Left lung (tissue), 10 donors: ENCODE data around the gene TCF7L2. TPM values are rescaled to one million over a fixed set of nuclear protein-coding genes. Genes with fewer than 3 reads are reported as not detected.
A peak's percentile ranks its signal among the peaks of the same experiment; 100 is the strongest.

Experiments used
- ATAC-seq: fragments of 200-7000 bp; cut with Tn5 transposase; one replicate; pipeline ENCODE4 v1.9.1; 2020; ENCODE audit warnings: moderate library complexity
- DNase-seq, 4 donors: peaks; one replicate each; pipeline ENCODE4 v3.0.0-alpha.2; 2013 to 2020
- H3K27ac ChIP-seq, 2 donors: fragments of 200-600 bp; sonication (generic) in 1 of 2; one replicate each; pipeline versions ENCODE4 v1.5.0 to v1.8.0; 2020 to 2021
- H3K27me3 ChIP-seq, 2 donors: fragments of 200-600 bp; sonication (generic) in 1 of 2; one replicate each; pipeline versions ENCODE4 v1.5.0 to v1.8.0; 2020 to 2021
- H3K36me3 ChIP-seq, 2 donors: fragments of 200-600 bp; sonication (generic) in 1 of 2; one replicate each; pipeline versions ENCODE4 v1.5.0 to v1.8.0; 2020 to 2021
- H3K4me1 ChIP-seq, 2 donors: fragments of 200-600 bp; one replicate each; pipeline ENCODE4 v1.8.0; 2021
- H3K4me3 ChIP-seq, 2 donors: fragments of 200-600 bp; sonication (generic) in 1 of 2; one replicate each; pipeline versions ENCODE4 v1.5.0 to v1.8.0; 2020 to 2021; ENCODE audit warnings: mild to moderate bottlenecking in 1 of 2
- H3K9me3 ChIP-seq, 2 donors: fragments of 200-600 bp; sonication (generic) in 1 of 2; one replicate each; pipeline versions ENCODE4 v1.5.0 to v1.8.0; 2020 to 2021
- intact Hi-C, 2 donors: fragments of 100-400 bp; cut with DNase I; formaldehyde crosslinking; loops; one replicate each; pipeline versions ENCODE4 v1.11.2 to v1.14.2; 2022
- polyA plus RNA-seq, 6 donors: library from polyadenylated mRNA; unstranded; fragments of 120-200 nt; gene quantifications; one replicate each; pipeline ENCODE4 v1.2.1, GENCODE V29; 2013; ENCODE audit not compliant: insufficient read length in 6 of 6
- total RNA-seq, 2 donors: library from RNA; stranded (reverse); fragmentation: NEBNext Ultra II Directional; extraction: Animal tissue kit (Norgen Biotek cat#: 25700); gene quantifications; one replicate each; pipeline ENCODE4 v1.2.1, GENCODE V29; 2021
- TF ChIP-seq, protein P1 (sequence below), 2 donors: fragments of 200-600 bp; sonication (generic) in 1 of 2; IDR thresholded peaks; one replicate each; pipeline versions ENCODE4 v1.5.0 to v1.8.0; 2021; ENCODE audit warnings: antibody characterized with exemption in 2 of 2
- donor health status: DM: no; HTN: yes; CAD: no.
- donor health status: DM: no; HTN: no; CAD: no.

The TCF7L2 gene
- total and polyA plus RNA-seq, 8 donors, result 25.1 to 54.9 (median 53.0) TPM

DNA sequence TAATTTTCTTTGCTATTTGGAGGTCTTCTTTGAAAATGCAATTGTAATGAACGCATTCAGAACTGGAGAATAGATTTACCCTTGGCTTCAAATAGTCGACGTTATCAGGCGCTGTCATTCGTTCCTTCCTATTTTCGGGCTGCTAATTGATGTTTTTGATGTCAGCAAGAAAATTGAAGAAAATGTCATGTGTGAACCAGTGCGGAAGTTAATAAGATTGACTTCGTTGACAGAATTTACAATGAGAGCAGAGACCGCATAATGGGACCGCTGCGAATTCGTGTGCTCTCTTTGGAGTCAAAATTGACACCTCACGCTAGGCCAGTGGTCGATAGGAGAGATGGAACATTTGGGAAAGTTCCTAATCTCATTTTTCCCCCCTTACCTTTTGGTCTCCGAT is 168.8 kb downstream of the TCF7L2 start:
- intact Hi-C loops, result no loop called here
- TF ChIP-seq, protein P1, sequence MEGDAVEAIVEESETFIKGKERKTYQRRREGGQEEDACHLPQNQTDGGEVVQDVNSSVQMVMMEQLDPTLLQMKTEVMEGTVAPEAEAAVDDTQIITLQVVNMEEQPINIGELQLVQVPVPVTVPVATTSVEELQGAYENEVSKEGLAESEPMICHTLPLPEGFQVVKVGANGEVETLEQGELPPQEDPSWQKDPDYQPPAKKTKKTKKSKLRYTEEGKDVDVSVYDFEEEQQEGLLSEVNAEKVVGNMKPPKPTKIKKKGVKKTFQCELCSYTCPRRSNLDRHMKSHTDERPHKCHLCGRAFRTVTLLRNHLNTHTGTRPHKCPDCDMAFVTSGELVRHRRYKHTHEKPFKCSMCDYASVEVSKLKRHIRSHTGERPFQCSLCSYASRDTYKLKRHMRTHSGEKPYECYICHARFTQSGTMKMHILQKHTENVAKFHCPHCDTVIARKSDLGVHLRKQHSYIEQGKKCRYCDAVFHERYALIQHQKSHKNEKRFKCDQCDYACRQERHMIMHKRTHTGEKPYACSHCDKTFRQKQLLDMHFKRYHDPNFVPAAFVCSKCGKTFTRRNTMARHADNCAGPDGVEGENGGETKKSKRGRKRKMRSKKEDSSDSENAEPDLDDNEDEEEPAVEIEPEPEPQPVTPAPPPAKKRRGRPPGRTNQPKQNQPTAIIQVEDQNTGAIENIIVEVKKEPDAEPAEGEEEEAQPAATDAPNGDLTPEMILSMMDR (IDR thresholded peaks at IDR 0.05), result no peak
- ATAC-seq (no peak), DNase-seq (no peak)
- H3K27ac ChIP-seq, result no peak overlapping the region
- no peaks in the 10 kb centered on the region for H3K27me3 ChIP-seq
- no peaks in the 10 kb centered on the region for H3K9me3 ChIP-seq
- H3K36me3 ChIP-seq, result no peaks in the 10 kb centered on the region
- H3K4me3 ChIP-seq, result no peak overlapping the region
- peaks cover 0 to 6% of the 10 kb centered on the region in 2 donors for H3K4me1 ChIP-seq

DNA sequence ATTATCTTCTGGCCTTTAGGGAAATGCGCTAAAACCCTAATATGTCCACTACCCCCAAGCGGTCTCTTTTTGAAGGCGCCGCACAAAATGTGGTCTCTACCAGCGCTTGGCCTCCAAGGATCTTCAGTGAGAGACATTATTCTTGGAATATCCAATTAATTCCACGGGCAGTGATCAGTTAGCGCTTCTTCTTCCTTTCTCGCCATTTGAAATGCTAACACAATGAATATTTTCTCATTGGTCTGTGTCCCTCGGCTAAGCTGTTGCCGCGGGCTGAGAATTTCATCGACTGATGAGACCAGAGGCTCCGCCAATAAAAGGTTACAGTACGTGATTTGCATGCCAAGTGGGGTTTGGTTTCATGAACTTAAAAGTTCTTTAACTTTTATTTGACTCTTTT is 169.8 kb downstream of the TCF7L2 start:
- H3K27me3 ChIP-seq, result no peaks in the 10 kb centered on the region
- no peak overlapping the region for H3K27ac ChIP-seq
- intact Hi-C loops, result loop anchor here in 1 of 2 donors (10.0 kb wide), 2 partner anchors 165 to 395 kb away; partner anchors contain the start of gene TCF7L2
- H3K9me3 ChIP-seq, result no peaks in the 10 kb centered on the region
- no peak overlapping the region for H3K4me3 ChIP-seq
- H3K36me3 ChIP-seq, result no peaks in the 10 kb centered on the region
- TF ChIP-seq, protein P1 (IDR thresholded peaks at IDR 0.05), result no peak
- ATAC-seq (no peak), DNase-seq (no peak)
- H3K4me1 ChIP-seq, result peaks cover 0 to 6% of the 10 kb centered on the region in 2 donors

DNA sequence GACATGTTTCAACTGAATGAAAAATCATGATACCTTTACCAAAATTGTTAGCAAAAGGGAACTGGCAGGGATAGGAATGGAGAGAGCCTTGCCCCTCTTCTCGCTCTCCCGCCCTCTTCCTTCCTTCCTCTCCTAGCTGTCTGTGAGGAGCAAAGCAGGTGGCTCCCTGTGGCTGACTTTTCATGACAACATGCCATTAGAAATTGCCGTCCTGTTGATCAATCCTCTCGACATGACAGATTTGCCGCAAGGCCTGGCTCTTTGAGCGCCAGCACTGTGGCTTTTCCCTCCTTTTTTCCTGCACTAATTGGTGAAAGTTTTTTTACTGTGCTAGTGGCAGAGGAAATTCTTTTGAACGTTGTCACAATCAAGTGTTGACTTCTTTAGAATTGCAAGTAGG is 171.1 kb downstream of the TCF7L2 start:
- Histone ChIP-seq H3K36me3 (no peaks in the 10 kb centered on the region), H3K4me3 (no peak overlapping the region), H3K9me3 (no peaks in the 10 kb centered on the region), H3K27me3 (peaks cover 0 to 7% of the 10 kb centered on the region in 2 donors), H3K4me1 (peaks cover 0 to 8% of the 10 kb centered on the region in 2 donors), H3K27ac (no peak overlapping the region)
- TF ChIP-seq, protein P1 (IDR thresholded peaks at IDR 0.05), result no peak
- DNase-seq, result no peak
- intact Hi-C loops, result loop anchor here in 1 of 2 donors (10.0 kb wide), 2 partner anchors 166 to 396 kb away; partner anchors contain the start of gene TCF7L2
- peak; percentile 33 for ATAC-seq

DNA sequence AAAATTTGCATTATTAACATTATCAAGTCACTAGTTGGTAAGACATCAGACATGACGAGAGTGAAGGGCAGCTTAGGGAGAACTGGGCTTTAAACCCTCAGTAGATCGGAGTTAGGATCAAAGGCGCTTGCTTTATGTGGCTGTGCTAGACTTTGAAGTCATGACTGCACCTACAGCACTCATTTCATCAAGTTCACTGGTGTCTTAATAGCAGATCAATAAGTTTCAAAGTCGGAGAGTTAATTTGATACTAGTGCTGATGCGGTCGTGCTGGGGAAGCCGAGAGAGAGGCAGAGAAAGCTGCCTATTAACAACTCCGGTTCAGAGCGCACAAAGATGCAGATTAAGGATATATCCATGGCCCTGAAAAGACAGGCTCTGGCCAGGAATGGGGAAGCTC is 172.9 kb downstream of the TCF7L2 start:
- H3K4me1 ChIP-seq, result peaks cover 0 to 22% of the 10 kb centered on the region in 2 donors
- no peak for ATAC-seq
- DNase-seq, result no peak
- no peaks in the 10 kb centered on the region for H3K36me3 ChIP-seq
- peaks cover 0 to 16% of the 10 kb centered on the region in 2 donors for H3K27me3 ChIP-seq
- intact Hi-C loops, result loop anchor here in 1 of 2 donors (10.0 kb wide), 2 partner anchors 168 to 398 kb away; partner anchors contain the start of gene TCF7L2
- no peak overlapping the region for H3K4me3 ChIP-seq
- no peaks in the 10 kb centered on the region for H3K9me3 ChIP-seq
- TF ChIP-seq, protein P1 (IDR thresholded peaks at IDR 0.05), result no peak
- H3K27ac ChIP-seq, result no peak overlapping the region

DNA sequence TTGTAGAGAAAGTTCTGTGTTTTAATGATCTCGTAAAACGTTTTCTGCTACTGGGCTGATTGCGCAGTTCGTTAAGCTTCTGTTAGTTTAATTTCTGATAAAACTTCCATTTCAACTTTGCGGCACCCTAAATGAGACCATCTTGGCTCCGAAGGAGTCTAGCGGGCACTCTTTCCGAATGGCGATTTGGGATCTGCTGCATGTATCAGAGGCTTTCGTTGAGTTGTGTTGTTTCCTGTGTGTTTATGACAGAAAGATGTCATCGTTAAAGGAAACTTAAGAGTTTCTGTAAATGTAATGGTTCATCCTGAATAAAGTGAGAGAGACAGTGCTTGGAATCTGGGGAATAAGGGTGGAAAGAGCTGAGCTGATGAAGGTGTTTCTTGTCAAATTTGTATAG is 174.7 kb downstream of the TCF7L2 start:
- no peak overlapping the region for H3K4me3 ChIP-seq
- no peak overlapping the region for H3K27ac ChIP-seq
- H3K36me3 ChIP-seq, result no peaks in the 10 kb centered on the region
- H3K4me1 ChIP-seq, result peaks cover 0 to 22% of the 10 kb centered on the region in 2 donors
- DNase-seq (no peak), ATAC-seq (no peak)
- no peaks in the 10 kb centered on the region for H3K9me3 ChIP-seq
- TF ChIP-seq, protein P1 (IDR thresholded peaks at IDR 0.05), result no peak
- peaks cover 0 to 16% of the 10 kb centered on the region in 2 donors for H3K27me3 ChIP-seq
- intact Hi-C loops, result loop anchor here in 1 of 2 donors (10.0 kb wide), 2 partner anchors 170 to 400 kb away; partner anchors contain the start of gene TCF7L2
